Small intestine (tissue), 7 donors: ENCODE measurements around the gene ENTREP3. TPM values are rescaled to one million over a fixed set of nuclear protein-coding genes. Genes with fewer than 3 reads are reported as not detected.
A peak's percentile ranks its signal among the peaks of the same experiment; 100 is the strongest.
"Not testable (repeated sequence)": the region's sequence is repeated elsewhere in the genome, so short reads cannot be mapped to it uniquely, and the experiment has no call there.

Experiments
- DNase-seq, 2 donors: peaks; one replicate each; pipeline versions ENCODE4 v3.0.0 to v3.0.0-alpha.2; 2013
- FAIRE-seq: peaks from 2 replicates; lab custom pipeline; 2012; peaks lifted over from hg19 to GRCh38; lab: Jason Lieb, UNC
- H3K27ac ChIP-seq, 3 donors: one replicate each; pipeline ENCODE4 v1.5.1; 2013; ENCODE audit warnings: low read length in 2 of 3, mild to moderate bottlenecking in 2 of 3, control low read depth in 1 of 3, inconsistent platforms in 1 of 3, low read depth in 1 of 3, moderate library complexity in 1 of 3
- H3K27me3 ChIP-seq, 3 donors: one replicate each; pipeline ENCODE4 v1.6.1; 2013; ENCODE audit warnings: low read length in 3 of 3, inconsistent platforms in 1 of 3; ENCODE audit not compliant: control insufficient read depth in 3 of 3, insufficient read depth in 3 of 3
- H3K36me3 ChIP-seq, 3 donors: one replicate each; pipeline ENCODE4 v1.6.1; 2013; ENCODE audit warnings: low read length in 3 of 3, inconsistent platforms in 1 of 3, low read depth in 1 of 3, mild to moderate bottlenecking in 1 of 3, moderate library complexity in 1 of 3; ENCODE audit not compliant: control insufficient read depth in 3 of 3, insufficient read depth in 2 of 3
- H3K4me1 ChIP-seq, 3 donors: one replicate each; pipeline ENCODE4 v1.6.1; 2013; ENCODE audit warnings: low read length in 2 of 3, inconsistent platforms in 1 of 3, low read depth in 1 of 3, mild to moderate bottlenecking in 1 of 3, moderate library complexity in 1 of 3; ENCODE audit not compliant: control insufficient read depth in 3 of 3, insufficient read depth in 2 of 3
- H3K4me3 ChIP-seq, 3 donors: one replicate each; pipeline ENCODE4 v1.5.1; 2013; ENCODE audit warnings: low read length in 3 of 3, control low read depth in 1 of 3, inconsistent platforms in 1 of 3, low read depth in 1 of 3, mild to moderate bottlenecking in 1 of 3, moderate library complexity in 1 of 3
- H3K9me3 ChIP-seq, 2 donors: one replicate each; pipeline ENCODE4 v1.6.1; 2013; ENCODE audit warnings: low read depth in 1 of 2, low read length in 1 of 2; ENCODE audit not compliant: control insufficient read depth in 2 of 2, insufficient read depth in 1 of 2
- WGBS, 3 donors: extraction: QIAGEN DNeasy Blood & Tissue Kit; methylation state at CpG; one replicate each; pipeline ENCODE4 v1.1.7; 2013; 5-methylcytosine and 5-hydroxymethylcytosine counted together
- polyA plus RNA-seq, 4 donors: library from polyadenylated mRNA; stranded (reverse) in 3 of 4; unstranded in 1 of 4; fragments of 200-250 nt in 3 of 4; fragments of 120-200 nt in 1 of 4; gene quantifications; one replicate each; pipeline versions ENCODE4 v1.2.1 to v1.2.3, GENCODE V29; 2013
- donor health status: healthy with polysubstance abuse.
- donor health status: control.
- donor health status: control.
- donor health status: Bipolar disorder and iron deficiency.
- donor health status: healthy.

The ENTREP3 gene
- polyA plus RNA-seq, 4 donors, result 14.3 to 21.3 (median 16.8) TPM

GRCh38 chr1:155232001-155232978, 23.0 kb downstream of the ENTREP3 start:
- H3K9me3 ChIP-seq, H3K4me3 ChIP-seq, DNase-seq, H3K27me3 ChIP-seq, H3K4me1 ChIP-seq, FAIRE-seq, H3K27ac ChIP-seq: not testable (repeated sequence)
- WGBS, 3 donors, result 68 to 85% (median 78%) methylated on average over 11 to 13 of the region's 13 CpGs
- peaks cover 0 to 17% (median 2%) of the 10 kb centered on the region in 3 donors for H3K36me3 ChIP-seq

GRCh38 chr1:155231302-155231701, 24.0 kb downstream of the ENTREP3 start:
- H3K36me3 ChIP-seq, H3K27ac ChIP-seq, H3K9me3 ChIP-seq, FAIRE-seq, H3K4me3 ChIP-seq, DNase-seq, H3K27me3 ChIP-seq: not testable (repeated sequence)
- peaks cover 0 to 11% (median 0%) of the 10 kb centered on the region in 3 donors for H3K4me1 ChIP-seq
- WGBS, 3 donors, result 68 to 82% (median 74%) methylated on average over 3 of the region's 3 CpGs

GRCh38 chr1:155228096-155228427, 27.2 kb downstream of the ENTREP3 start:
- peak overlapping the region in 2 of 3 donors; percentile 74 to 90 for H3K27ac ChIP-seq
- 57 to 70% (median 69%) methylated on average over 9 of the region's 9 CpGs for WGBS, 3 donors
- no peaks in the 10 kb centered on the region for H3K27me3 ChIP-seq
- no peaks in the 10 kb centered on the region for H3K36me3 ChIP-seq
- DNase-seq (no peak), FAIRE-seq (no peak)
- no peaks in the 10 kb centered on the region for H3K9me3 ChIP-seq
- H3K4me3 ChIP-seq, result peak overlapping the region in 1 of 3 donors; percentile 31
- H3K4me1 ChIP-seq, result peaks cover 0 to 15% (median 0%) of the 10 kb centered on the region in 3 donors

GRCh38 chr1:155227261-155228095, 27.8 kb downstream of the ENTREP3 start:
- Histone ChIP-seq H3K27ac (peak overlapping the region; percentile 70 to 90 (median 79)), H3K27me3 (no peaks in the 10 kb centered on the region), H3K36me3 (no peaks in the 10 kb centered on the region), H3K9me3 (no peaks in the 10 kb centered on the region), H3K4me1 (peaks cover 0 to 15% (median 0%) of the 10 kb centered on the region in 3 donors), H3K4me3 (peak overlapping the region; percentile 17 to 61 (median 56))
- WGBS, 3 donors, result 1 to 3% (median 2%) methylated on average over 41 to 42 of the region's 42 CpGs
- DNase-seq (peak; percentile 98 to 100), FAIRE-seq (no peak)

GRCh38 chr1:155226910-155227260, 28.4 kb downstream of the ENTREP3 start:
- H3K27me3 ChIP-seq, result no peaks in the 10 kb centered on the region
- peaks cover 0 to 15% (median 0%) of the 10 kb centered on the region in 3 donors for H3K4me1 ChIP-seq
- DNase-seq (peak; percentile 75 to 83), FAIRE-seq (no peak)
- peak overlapping the region; percentile 17 to 61 (median 56) for H3K4me3 ChIP-seq
- H3K9me3 ChIP-seq, result no peaks in the 10 kb centered on the region
- peak overlapping the region; percentile 70 to 90 (median 79) for H3K27ac ChIP-seq
- 0 to 1% (median 0%) methylated on average over 19 of the region's 19 CpGs for WGBS, 3 donors
- no peaks in the 10 kb centered on the region for H3K36me3 ChIP-seq

- Histone ChIP-seq H3K36me3 (no peaks in the 10 kb centered on the region), H3K4me3 (peak overlapping the region; percentile 17 to 61 (median 56)), H3K9me3 (no peaks in the 10 kb centered on the region), H3K4me1 (peaks cover 0 to 15% (median 0%) of the 10 kb centered on the region in 3 donors), H3K27ac (peak overlapping the region in 2 of 3 donors; percentile 79 to 90), H3K27me3 (no peaks in the 10 kb centered on the region)
- WGBS, 3 donors, result 0 to 1% (median 0%) methylated on average over 7 of the region's 7 CpGs
- DNase-seq (peak in 1 of 2 donors; percentile 76), FAIRE-seq (no peak)
Observed at GRCh38 chr1:155226188-155226909, 28.9 kb downstream of the ENTREP3 start.

GRCh38 chr1:155225404-155225759, 29.9 kb downstream of the ENTREP3 start:
- not testable (repeated sequence) for H3K27me3 ChIP-seq, H3K9me3 ChIP-seq, H3K27ac ChIP-seq, H3K36me3 ChIP-seq, DNase-seq, FAIRE-seq, H3K4me3 ChIP-seq
- WGBS, 3 donors, result 93 to 96% (median 95%) methylated on average over 8 of the region's 8 CpGs
- peaks cover 0 to 15% (median 0%) of the 10 kb centered on the region in 3 donors for H3K4me1 ChIP-seq

- Histone ChIP-seq H3K27ac (no peak overlapping the region), H3K9me3 (no peaks in the 10 kb centered on the region), H3K27me3 (no peaks in the 10 kb centered on the region), H3K4me3 (no peak overlapping the region), H3K36me3 (no peaks in the 10 kb centered on the region), H3K4me1 (peaks cover 0 to 20% (median 0%) of the 10 kb centered on the region in 3 donors)
- 77 to 92% (median 86%) methylated on average over 7 of the region's 7 CpGs for WGBS, 3 donors
- DNase-seq (no peak), FAIRE-seq (no peak)
Observed at GRCh38 chr1:155223047-155223446, 32.2 kb downstream of the ENTREP3 start.
